MM.1S (cell line): ENCODE data around the gene AGAP1.

Source experiments
- CTCF ChIP-seq: fragments of 300-600 bp; sonication (generic); IDR thresholded peaks from 2 replicates; pipeline ENCODE4 v1.5.1; 2016; ENCODE audit warnings: antibody characterized with exemption, low read length, mixed read lengths
- EZH2 ChIP-seq: fragments of 300-600 bp; sonication (generic); optimal IDR thresholded peaks from 2 replicates; pipeline ENCODE3; 2017; ENCODE audit warnings: low read depth, mild to moderate bottlenecking, antibody characterized with exemption, low read length, mixed read lengths

GRCh38 chr2:235996419-235996818 lies 502.6 kb downstream of the AGAP1 start:
- TF ChIP-seq CTCF (no peak), EZH2 (no peak)
